T-helper 2 cell treated with Interferon-gamma antibody and Interleukin-4, amounts not matched to agents 5 μg/mL and 100 μg/mL, for 36 hours (primary cell): ENCODE data around the gene DPP8.
"Not testable (repeated sequence)": the region's sequence is repeated elsewhere in the genome, so short reads cannot be mapped to it uniquely, and the experiment has no call there.

ENCODE experiments used
- DNase-seq: peaks from one replicate; pipeline ENCODE4 v3.0.0; 2021; ENCODE audit warnings: low spot score
- H3K27ac Mint-ChIP-seq: one replicate; pipeline ENCODE4 v1.8.0; 2021; ENCODE audit warnings: mild to moderate bottlenecking, mixed read lengths
- H3K27me3 Mint-ChIP-seq: one replicate; pipeline ENCODE4 v1.8.0; 2021; ENCODE audit warnings: low read depth, mixed read lengths
- H3K36me3 Mint-ChIP-seq: one replicate; pipeline ENCODE4 v1.8.0; 2021; ENCODE audit warnings: low read depth, mixed read lengths
- H3K4me1 Mint-ChIP-seq: one replicate; pipeline ENCODE4 v1.8.0; 2021; ENCODE audit warnings: low read depth, mixed read lengths
- H3K4me3 Mint-ChIP-seq: one replicate; pipeline ENCODE4 v1.8.0; 2022; ENCODE audit warnings: mild to moderate bottlenecking, moderate library complexity, mixed read lengths
- H3K9me3 Mint-ChIP-seq: one replicate; pipeline ENCODE4 v1.8.0; 2021; ENCODE audit warnings: mixed read lengths

The DPP8 gene

GRCh38 chr15:65516997-65517865 is at the start of gene DPP8:
Gene DPP8, minus strand, starts transcription at chr15:65517689. Its CDS starts 5,136 bp downstream, at chr15:65512553.
- DNase-seq = peak; percentile 94
- Mint-ChIP-seq H3K4me1 (peaks cover 24% of the 10 kb centered on the region), H3K27me3 (no peaks in the 10 kb centered on the region), H3K36me3 (peaks cover 20% of the 10 kb centered on the region), H3K4me3 (peak within 1 kb of the TSS; percentile 100), H3K27ac (peak within 1 kb of the TSS; percentile 98), H3K9me3 (no peaks in the 10 kb centered on the region)

- Mint-ChIP-seq H3K4me3 (no peak overlapping the region), H3K27ac (no peak overlapping the region), H3K9me3 (no peaks in the 10 kb centered on the region), H3K27me3 (no peaks in the 10 kb centered on the region), H3K36me3 (peaks cover 39% of the 10 kb centered on the region), H3K4me1 (no peaks in the 10 kb centered on the region)
- no peak for DNase-seq
These were observed 44.4 kb upstream of the DPP8 start for GRCh38 chr15:65561934-65562333.

- H3K36me3 Mint-ChIP-seq = peaks cover 28% of the 10 kb centered on the region
- no peaks in the 10 kb centered on the region for H3K27me3 Mint-ChIP-seq
- no peak overlapping the region for H3K4me3 Mint-ChIP-seq
- H3K27ac Mint-ChIP-seq = no peak overlapping the region
- no peaks in the 10 kb centered on the region for H3K9me3 Mint-ChIP-seq
- DNase-seq = no peak
- H3K4me1 Mint-ChIP-seq = no peaks in the 10 kb centered on the region
These were observed 42.5 kb upstream of the DPP8 start for GRCh38 chr15:65559941-65560340.

- Mint-ChIP-seq H3K9me3 (no peaks in the 10 kb centered on the region), H3K27ac (no peak overlapping the region), H3K36me3 (peaks cover 22% of the 10 kb centered on the region), H3K4me3 (no peak overlapping the region), H3K4me1 (no peaks in the 10 kb centered on the region), H3K27me3 (no peaks in the 10 kb centered on the region)
- DNase-seq = no peak
These were observed 41.7 kb upstream of the DPP8 start for GRCh38 chr15:65558997-65559760.

- H3K9me3 Mint-ChIP-seq = no peaks in the 10 kb centered on the region
- peaks cover 21% of the 10 kb centered on the region for H3K36me3 Mint-ChIP-seq
- no peak overlapping the region for H3K4me3 Mint-ChIP-seq
- no peaks in the 10 kb centered on the region for H3K27me3 Mint-ChIP-seq
- no peak for DNase-seq
- H3K4me1 Mint-ChIP-seq = no peaks in the 10 kb centered on the region
- no peak overlapping the region for H3K27ac Mint-ChIP-seq
These were observed 40.8 kb upstream of the DPP8 start for GRCh38 chr15:65558336-65558735.

- H3K4me1 Mint-ChIP-seq = no peaks in the 10 kb centered on the region
- no peaks in the 10 kb centered on the region for H3K27me3 Mint-ChIP-seq
- no peaks in the 10 kb centered on the region for H3K9me3 Mint-ChIP-seq
- DNase-seq = no peak
- peaks cover 22% of the 10 kb centered on the region for H3K36me3 Mint-ChIP-seq
- no peak overlapping the region for H3K27ac Mint-ChIP-seq
- H3K4me3 Mint-ChIP-seq = no peak overlapping the region
These were observed 39.1 kb upstream of the DPP8 start for GRCh38 chr15:65556622-65557021.

- DNase-seq = no peak
- Mint-ChIP-seq H3K4me1 (peaks cover 9% of the 10 kb centered on the region), H3K27me3 (no peaks in the 10 kb centered on the region), H3K4me3 (no peak overlapping the region), H3K36me3 (peaks cover 13% of the 10 kb centered on the region), H3K27ac (no peak overlapping the region), H3K9me3 (no peaks in the 10 kb centered on the region)
These were observed 36.2 kb upstream of the DPP8 start for GRCh38 chr15:65553691-65554090.

GRCh38 chr15:65552851-65553250 is 35.4 kb upstream of the DPP8 start:
- peaks cover 13% of the 10 kb centered on the region for H3K36me3 Mint-ChIP-seq
- H3K27me3 Mint-ChIP-seq, H3K27ac Mint-ChIP-seq, DNase-seq, H3K4me1 Mint-ChIP-seq, H3K9me3 Mint-ChIP-seq, H3K4me3 Mint-ChIP-seq: not testable (repeated sequence)

- Mint-ChIP-seq H3K27ac (no peak overlapping the region), H3K27me3 (no peaks in the 10 kb centered on the region)
These were observed 33.7 kb upstream of the DPP8 start for GRCh38 chr15:65551183-65551582.

GRCh38 chr15:65550681-65551098 is 33.2 kb upstream of the DPP8 start:
- Mint-ChIP-seq H3K36me3 (peaks cover 8% of the 10 kb centered on the region), H3K4me1 (peaks cover 9% of the 10 kb centered on the region), H3K4me3 (no peak overlapping the region), H3K27me3 (no peaks in the 10 kb centered on the region), H3K27ac (no peak overlapping the region), H3K9me3 (no peaks in the 10 kb centered on the region)
- no peak for DNase-seq

More at GRCh38 chr15:65551183-65551582, 33.7 kb upstream of the DPP8 start:
- Mint-ChIP-seq H3K4me1 (peaks cover 9% of the 10 kb centered on the region), H3K4me3 (no peak overlapping the region), H3K9me3 (no peaks in the 10 kb centered on the region), H3K36me3 (peaks cover 8% of the 10 kb centered on the region)
- no peak for DNase-seq

- H3K36me3 Mint-ChIP-seq, H3K4me3 Mint-ChIP-seq, H3K27ac Mint-ChIP-seq, DNase-seq, H3K9me3 Mint-ChIP-seq, H3K27me3 Mint-ChIP-seq: not testable (repeated sequence)
- peaks cover 11% of the 10 kb centered on the region for H3K4me1 Mint-ChIP-seq
These were observed 31.8 kb upstream of the DPP8 start for GRCh38 chr15:65549288-65549687.

- Mint-ChIP-seq H3K9me3 (no peaks in the 10 kb centered on the region), H3K4me3 (no peak overlapping the region), H3K27ac (no peak overlapping the region), H3K36me3 (peaks cover 1% of the 10 kb centered on the region), H3K27me3 (no peaks in the 10 kb centered on the region), H3K4me1 (peaks cover 11% of the 10 kb centered on the region)
- no peak for DNase-seq
These were observed 30.4 kb upstream of the DPP8 start for GRCh38 chr15:65547841-65548240.

GRCh38 chr15:65541231-65541820 is 23.8 kb upstream of the DPP8 start:
- H3K4me1 Mint-ChIP-seq = peaks cover 6% of the 10 kb centered on the region
- H3K36me3 Mint-ChIP-seq = no peaks in the 10 kb centered on the region
- H3K27ac Mint-ChIP-seq = no peak overlapping the region
- H3K9me3 Mint-ChIP-seq = no peaks in the 10 kb centered on the region
- no peak for DNase-seq
- H3K27me3 Mint-ChIP-seq = no peaks in the 10 kb centered on the region
- H3K4me3 Mint-ChIP-seq = no peak overlapping the region

GRCh38 chr15:65540314-65540713 is 22.8 kb upstream of the DPP8 start:
- Mint-ChIP-seq H3K27ac (no peak overlapping the region), H3K27me3 (no peaks in the 10 kb centered on the region), H3K9me3 (no peaks in the 10 kb centered on the region), H3K4me1 (peaks cover 6% of the 10 kb centered on the region), H3K4me3 (no peak overlapping the region), H3K36me3 (no peaks in the 10 kb centered on the region)
- DNase-seq = no peak
